Chondrocyte (in vitro differentiated cells): Measurements from ENCODE around the gene C11orf65. TPM values are rescaled to one million over a fixed set of nuclear protein-coding genes. Genes with fewer than 3 reads are reported as not detected.

ENCODE experiments used
- DNase-seq: peaks from one replicate; pipeline ENCODE4 v3.0.0; 2021; ENCODE audit warnings: mixed read lengths, low spot score
- H3K27ac Mint-ChIP-seq: one replicate; pipeline ENCODE4 v1.8.0; 2021; ENCODE audit warnings: mild to moderate bottlenecking, moderate library complexity, mixed read lengths; ENCODE audit not compliant: unreplicated experiment
- H3K27me3 Mint-ChIP-seq: 2 replicates; pipeline ENCODE4 v1.8.0; 2021; ENCODE audit warnings: low read depth, mixed read lengths
- H3K36me3 Mint-ChIP-seq: 2 replicates; pipeline ENCODE4 v1.8.0; 2021; ENCODE audit warnings: low read depth, mixed read lengths
- H3K4me1 Mint-ChIP-seq: 2 replicates; pipeline ENCODE4 v1.8.0; 2021; ENCODE audit warnings: low read depth, mild to moderate bottlenecking, mixed read lengths
- H3K4me3 Mint-ChIP-seq: one replicate; pipeline ENCODE4 v1.8.0; 2021; ENCODE audit warnings: mild to moderate bottlenecking, moderate library complexity, mixed read lengths; ENCODE audit not compliant: unreplicated experiment
- H3K9me3 Mint-ChIP-seq: 2 replicates; pipeline ENCODE4 v1.8.0; 2021; ENCODE audit warnings: low read depth, mixed read lengths
- total RNA-seq: library from RNA; stranded (reverse); gene quantifications from 3 replicates; pipeline ENCODE4 v1.2.1, GENCODE V29; 2021
- TF ChIP-seq, protein P1 (sequence below): fragments of 200-600 bp; sonication (generic); IDR thresholded peaks from 2 replicates; pipeline ENCODE4 v1.5.0; 2021; ENCODE audit warnings: antibody characterized with exemption, mild to moderate bottlenecking, moderate library complexity

C11orf65 gene
- total RNA-seq, 1 donor from 2014 or later, result not detected

DNA sequence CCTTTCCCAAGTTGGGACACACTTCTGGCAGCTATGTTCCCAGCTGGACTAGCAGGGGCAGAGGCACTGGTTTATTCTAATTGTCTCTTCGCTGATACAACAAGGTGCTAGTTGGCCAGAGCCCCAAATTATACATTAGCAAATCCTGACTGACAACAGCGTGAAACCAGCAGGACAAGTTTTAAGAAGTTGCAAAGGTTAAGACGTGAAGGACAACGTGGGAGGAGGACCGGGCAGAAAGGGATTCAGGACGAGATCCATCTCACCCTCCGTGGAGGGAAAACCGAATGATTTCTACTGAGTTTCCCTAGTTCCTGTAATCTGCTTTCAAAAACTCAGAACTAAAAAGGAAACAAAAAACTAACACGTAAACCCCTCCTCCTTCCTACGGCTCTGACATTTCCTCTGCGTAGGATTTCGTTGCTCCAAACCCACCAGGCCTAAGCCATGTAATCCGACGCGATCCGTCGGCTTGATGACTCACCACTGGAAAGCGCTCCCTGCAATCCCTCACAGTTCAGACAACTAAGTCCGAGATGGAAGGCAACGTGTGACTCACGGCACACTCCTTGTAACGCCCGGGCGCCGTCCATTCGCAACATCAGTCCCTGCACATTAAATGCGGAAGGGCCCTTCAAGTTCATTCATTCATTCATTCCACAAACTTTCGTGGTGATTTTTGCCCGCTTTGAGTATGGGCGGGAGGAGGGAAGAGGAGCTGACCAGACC lies 30.2 kb upstream of the C11orf65 start:
- H3K4me3 Mint-ChIP-seq, result peak overlapping the region; percentile 94
- H3K9me3 Mint-ChIP-seq, result no peaks in the 10 kb centered on the region
- H3K27ac Mint-ChIP-seq, result peak overlapping the region; percentile 99
- TF ChIP-seq, protein P1, sequence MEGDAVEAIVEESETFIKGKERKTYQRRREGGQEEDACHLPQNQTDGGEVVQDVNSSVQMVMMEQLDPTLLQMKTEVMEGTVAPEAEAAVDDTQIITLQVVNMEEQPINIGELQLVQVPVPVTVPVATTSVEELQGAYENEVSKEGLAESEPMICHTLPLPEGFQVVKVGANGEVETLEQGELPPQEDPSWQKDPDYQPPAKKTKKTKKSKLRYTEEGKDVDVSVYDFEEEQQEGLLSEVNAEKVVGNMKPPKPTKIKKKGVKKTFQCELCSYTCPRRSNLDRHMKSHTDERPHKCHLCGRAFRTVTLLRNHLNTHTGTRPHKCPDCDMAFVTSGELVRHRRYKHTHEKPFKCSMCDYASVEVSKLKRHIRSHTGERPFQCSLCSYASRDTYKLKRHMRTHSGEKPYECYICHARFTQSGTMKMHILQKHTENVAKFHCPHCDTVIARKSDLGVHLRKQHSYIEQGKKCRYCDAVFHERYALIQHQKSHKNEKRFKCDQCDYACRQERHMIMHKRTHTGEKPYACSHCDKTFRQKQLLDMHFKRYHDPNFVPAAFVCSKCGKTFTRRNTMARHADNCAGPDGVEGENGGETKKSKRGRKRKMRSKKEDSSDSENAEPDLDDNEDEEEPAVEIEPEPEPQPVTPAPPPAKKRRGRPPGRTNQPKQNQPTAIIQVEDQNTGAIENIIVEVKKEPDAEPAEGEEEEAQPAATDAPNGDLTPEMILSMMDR, result no peak
- no peaks in the 10 kb centered on the region for H3K27me3 Mint-ChIP-seq
- peak; percentile 93 for DNase-seq
- no peaks in the 10 kb centered on the region for H3K36me3 Mint-ChIP-seq
- H3K4me1 Mint-ChIP-seq, result peaks cover 20% of the 10 kb centered on the region

DNA sequence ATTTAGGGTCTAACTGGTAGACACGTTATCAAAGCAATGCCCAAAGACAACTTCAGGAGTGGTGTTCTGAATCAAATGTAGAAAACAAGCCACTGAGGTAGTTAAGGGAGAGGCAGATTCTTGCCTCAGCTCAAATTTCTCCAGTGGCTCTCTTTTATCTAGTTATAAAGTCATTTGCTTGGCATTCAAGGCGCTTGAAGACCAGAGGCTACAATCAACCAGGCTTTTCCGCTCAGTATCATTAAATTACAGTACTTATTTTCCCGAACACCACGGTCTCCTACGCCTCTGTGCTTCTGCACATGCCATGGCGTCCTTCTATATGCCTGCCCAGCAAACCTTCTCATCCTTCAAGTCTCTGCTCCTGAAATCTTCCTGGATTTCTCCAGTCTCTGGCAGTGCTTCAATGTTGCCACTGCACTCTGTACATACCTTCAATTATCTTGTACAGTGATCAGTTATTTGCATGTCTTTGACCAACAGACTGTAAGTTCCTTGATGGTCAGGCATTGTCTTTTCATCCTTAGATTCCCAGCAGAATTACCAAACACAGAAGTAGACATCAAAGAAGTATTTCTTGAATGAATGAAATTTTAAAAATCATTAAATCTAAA lies 29.4 kb upstream of the C11orf65 start:
- Mint-ChIP-seq H3K9me3 (no peaks in the 10 kb centered on the region), H3K4me1 (peaks cover 20% of the 10 kb centered on the region), H3K27me3 (no peaks in the 10 kb centered on the region), H3K36me3 (no peaks in the 10 kb centered on the region), H3K4me3 (peak overlapping the region; percentile 94), H3K27ac (peak overlapping the region; percentile 99)
- no peak for DNase-seq
- TF ChIP-seq, protein P1, result no peak

DNA sequence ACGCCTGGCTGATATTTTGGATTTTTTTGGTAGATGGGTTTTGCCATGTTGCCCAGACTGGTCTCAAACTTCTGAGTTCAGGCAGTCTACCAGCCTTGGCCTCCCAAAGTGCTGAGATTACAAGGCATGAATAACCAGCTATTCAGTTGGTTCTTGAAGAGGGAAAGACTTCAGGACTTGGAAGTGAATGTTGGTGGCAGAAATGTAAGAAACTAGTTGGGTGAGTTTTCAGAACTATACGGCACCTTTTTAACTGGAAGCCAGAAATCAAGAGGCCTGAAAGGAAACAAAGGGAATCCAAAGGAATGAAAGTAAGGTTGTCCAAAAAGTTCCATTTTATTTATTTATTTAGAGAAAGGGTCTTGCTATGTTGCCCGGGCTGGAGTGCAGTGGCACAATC lies 28.0 kb upstream of the C11orf65 start:
- H3K27me3 Mint-ChIP-seq, result no peaks in the 10 kb centered on the region
- no peak overlapping the region for H3K4me3 Mint-ChIP-seq
- H3K9me3 Mint-ChIP-seq, result no peaks in the 10 kb centered on the region
- peaks cover under 1% of the 10 kb centered on the region for H3K36me3 Mint-ChIP-seq
- peaks cover 20% of the 10 kb centered on the region for H3K4me1 Mint-ChIP-seq
- H3K27ac Mint-ChIP-seq, result no peak overlapping the region
- TF ChIP-seq, protein P1, result no peak
- no peak for DNase-seq

DNA sequence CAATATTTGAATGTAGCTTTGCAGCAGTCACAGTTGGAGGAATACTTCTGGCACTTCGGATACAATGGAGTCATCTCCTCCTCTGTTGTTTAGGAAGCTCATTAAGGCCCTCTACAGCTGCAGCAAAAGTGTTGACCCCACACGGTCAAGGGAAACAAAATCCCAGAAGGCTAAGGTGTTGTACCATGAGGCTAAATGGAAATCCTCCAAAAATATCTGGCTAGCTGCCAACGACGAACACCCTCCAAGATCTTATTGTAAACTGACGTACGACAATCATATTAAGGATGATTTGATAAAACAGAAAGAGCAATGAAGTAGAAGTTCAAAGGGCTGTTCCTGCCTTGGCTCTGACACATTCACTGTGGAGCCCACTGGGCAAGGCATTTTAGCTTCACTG lies 26.9 kb upstream of the C11orf65 start:
- TF ChIP-seq, protein P1, result no peak

DNA sequence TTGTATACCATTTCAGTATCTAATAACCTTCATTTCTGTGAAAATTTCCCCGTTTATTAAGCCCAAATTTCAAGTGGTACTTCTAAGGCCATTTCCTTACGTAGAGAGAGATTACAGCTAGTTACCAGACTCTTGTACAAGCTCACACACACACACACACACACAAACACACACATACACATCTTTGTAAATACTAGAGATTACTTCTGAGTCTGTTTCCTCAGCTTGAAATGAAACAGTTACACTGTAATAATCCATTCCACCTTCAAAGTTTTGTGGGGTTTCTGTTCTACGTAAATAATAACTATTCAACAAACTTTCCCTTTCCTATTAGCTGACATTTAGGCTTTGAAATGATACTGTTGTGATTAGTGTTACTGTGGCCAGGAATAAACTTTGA lies 24.6 kb upstream of the C11orf65 start:
- Mint-ChIP-seq H3K4me1 (peaks cover 11% of the 10 kb centered on the region), H3K27ac (no peak overlapping the region), H3K4me3 (no peak overlapping the region)

More for the DNA sequence above, 26.9 kb upstream of the C11orf65 start:
- H3K4me3 Mint-ChIP-seq, result no peak overlapping the region
- no peaks in the 10 kb centered on the region for H3K9me3 Mint-ChIP-seq
- H3K27ac Mint-ChIP-seq, result no peak overlapping the region
- no peak for DNase-seq
- H3K4me1 Mint-ChIP-seq, result peaks cover 20% of the 10 kb centered on the region
- no peaks in the 10 kb centered on the region for H3K27me3 Mint-ChIP-seq
- H3K36me3 Mint-ChIP-seq, result peaks cover 4% of the 10 kb centered on the region

More for the DNA sequence above, 24.6 kb upstream of the C11orf65 start:
- TF ChIP-seq, protein P1, result no peak
- DNase-seq, result no peak
- no peaks in the 10 kb centered on the region for H3K27me3 Mint-ChIP-seq
- H3K36me3 Mint-ChIP-seq, result peaks cover 15% of the 10 kb centered on the region
- no peaks in the 10 kb centered on the region for H3K9me3 Mint-ChIP-seq
